ENCODE measurements around the gene KLK5. TPM values are rescaled to one million over a fixed set of nuclear protein-coding genes. Genes with fewer than 3 reads are reported as not detected.

KLK5 gene, protein sequence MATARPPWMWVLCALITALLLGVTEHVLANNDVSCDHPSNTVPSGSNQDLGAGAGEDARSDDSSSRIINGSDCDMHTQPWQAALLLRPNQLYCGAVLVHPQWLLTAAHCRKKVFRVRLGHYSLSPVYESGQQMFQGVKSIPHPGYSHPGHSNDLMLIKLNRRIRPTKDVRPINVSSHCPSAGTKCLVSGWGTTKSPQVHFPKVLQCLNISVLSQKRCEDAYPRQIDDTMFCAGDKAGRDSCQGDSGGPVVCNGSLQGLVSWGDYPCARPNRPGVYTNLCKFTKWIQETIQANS
- total RNA-seq, result 1 to 10 TPM in 1 of 4 donors, not detected in 3; 1.2 TPM

- H3K27me3 ChIP-seq, result peaks cover 75% of the 10 kb centered on the region
- H3K27ac ChIP-seq, result no peak within 1 kb of the TSS
- WGBS, 2 donors (ENCODE audit: low coverage in 1 of 2), result 5% methylated on average over 4 of the region's 7 CpGs; no CpG with 5 or more reads in 1 of the 2 donors
- no peaks in the 10 kb centered on the region for H3K4me1 ChIP-seq
- no peaks in the 10 kb centered on the region for H3K9me3 ChIP-seq
- TF ChIP-seq POLR2A (IDR thresholded peaks at IDR 0.05) (no peak), POLR2AphosphoS5 (IDR thresholded peaks at IDR 0.05) (no peak), EP300 (IDR thresholded peaks at IDR 0.05) (no peak), CTCF (IDR thresholded peaks at IDR 0.05) (no peak)
- H3K36me3 ChIP-seq, result no peaks in the 10 kb centered on the region
- no peak within 1 kb of the TSS for H3K4me3 ChIP-seq
- ATAC-seq, result no peak
These were observed at the start of gene KLK5 for GRCh38 chr19:50952910-50953309. Gene KLK5 (minus strand): TSS chr19:50953038. CDS start chr19:50952657, 381 bp downstream.

GRCh38 chr19:51002089-51002532 lies 49.3 kb upstream of the KLK5 start:
- peaks cover 84% of the 10 kb centered on the region for H3K27me3 ChIP-seq
- H3K4me1 ChIP-seq, result no peaks in the 10 kb centered on the region
- H3K9me3 ChIP-seq, result no peaks in the 10 kb centered on the region
- TF ChIP-seq POLR2A (IDR thresholded peaks at IDR 0.05), result no peak
- TF ChIP-seq POLR2AphosphoS5 (IDR thresholded peaks at IDR 0.05), result no peak
- TF ChIP-seq CTCF (IDR thresholded peaks at IDR 0.05), result no peak
- TF ChIP-seq EP300 (IDR thresholded peaks at IDR 0.05), result no peak
- H3K27ac ChIP-seq, result no peak overlapping the region
- H3K4me3 ChIP-seq, result no peak overlapping the region
- H3K36me3 ChIP-seq, result no peaks in the 10 kb centered on the region
- 23 to 25% methylated on average over 4 of the region's 12 CpGs for WGBS, 2 donors (ENCODE audit: low coverage in 1 of 2)
- ATAC-seq, result no peak

DNA sequence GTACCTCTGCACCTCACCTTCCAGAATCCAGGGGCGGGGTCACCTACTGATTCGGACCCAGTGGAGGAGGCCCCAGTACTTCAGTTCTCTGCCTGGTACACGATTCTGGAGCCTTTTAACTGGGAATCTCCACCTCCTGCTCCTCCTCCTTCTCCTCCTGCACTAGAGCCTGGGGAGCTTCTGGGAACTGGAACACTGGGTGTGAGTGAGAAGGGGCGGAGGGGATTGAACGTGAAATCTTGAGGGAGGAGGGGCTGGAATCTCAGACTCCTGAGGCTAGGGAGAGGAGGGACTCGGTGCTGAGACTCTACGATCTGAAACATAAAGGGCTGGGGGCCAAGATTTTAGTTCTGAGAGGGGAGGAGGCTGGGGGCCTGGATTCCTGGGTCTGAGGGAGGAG lies 48.7 kb upstream of the KLK5 start, which contains the start of gene KLK8:
KLK8 (minus strand) TSS at position 90 of the 400 bp plus-strand sequence. CDS start 437 bp downstream, outside the sequence.
- H3K27ac ChIP-seq, result no peak within 1 kb of the TSS
- TF ChIP-seq POLR2A (IDR thresholded peaks at IDR 0.05), result no peak
- TF ChIP-seq POLR2AphosphoS5 (IDR thresholded peaks at IDR 0.05), result no peak
- TF ChIP-seq CTCF (IDR thresholded peaks at IDR 0.05), result no peak
- no peak for TF ChIP-seq EP300 (IDR thresholded peaks at IDR 0.05)
- H3K9me3 ChIP-seq, result no peaks in the 10 kb centered on the region
- H3K4me3 ChIP-seq, result no peak within 1 kb of the TSS
- WGBS, 2 donors (ENCODE audit: low coverage in 1 of 2), result 0 to 11% methylated on average over 2 to 3 of the region's 7 CpGs
- H3K27me3 ChIP-seq, result peaks cover 78% of the 10 kb centered on the region
- no peaks in the 10 kb centered on the region for H3K4me1 ChIP-seq
- no peaks in the 10 kb centered on the region for H3K36me3 ChIP-seq
- no peak for ATAC-seq

DNA sequence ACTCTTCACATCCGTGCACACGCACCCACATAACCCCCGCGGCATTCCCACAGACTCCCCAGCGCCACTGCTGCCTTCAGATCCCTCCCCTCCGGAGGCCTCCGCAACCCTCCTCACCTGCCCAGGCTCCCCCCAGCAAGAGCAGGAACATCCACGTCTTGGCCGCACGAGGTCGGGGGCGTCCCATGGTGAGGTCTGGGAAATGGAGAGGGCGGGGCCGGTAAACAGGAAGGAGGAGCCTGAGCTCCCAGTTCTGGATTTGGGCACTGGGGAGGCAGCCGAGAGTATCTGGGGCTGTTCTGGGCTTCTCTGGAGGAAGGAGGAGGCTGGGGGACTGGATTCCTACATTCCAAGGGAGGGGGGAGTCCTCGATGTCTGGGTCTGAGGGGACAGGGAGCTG lies 48.1 kb upstream of the KLK5 start:
- 43% methylated on average over 5 of the region's 16 CpGs; no CpG with 5 or more reads in 1 of the 2 donors for WGBS, 2 donors (ENCODE audit: low coverage in 1 of 2)
- no peak for ATAC-seq
- TF ChIP-seq POLR2AphosphoS5 (IDR thresholded peaks at IDR 0.05) (no peak), POLR2A (IDR thresholded peaks at IDR 0.05) (no peak), EP300 (IDR thresholded peaks at IDR 0.05) (no peak), CTCF (IDR thresholded peaks at IDR 0.05) (no peak)
- H3K27ac ChIP-seq, result no peak overlapping the region
- no peaks in the 10 kb centered on the region for H3K9me3 ChIP-seq
- no peaks in the 10 kb centered on the region for H3K36me3 ChIP-seq
- no peaks in the 10 kb centered on the region for H3K4me1 ChIP-seq
- no peak overlapping the region for H3K4me3 ChIP-seq
- H3K27me3 ChIP-seq, result peaks cover 73% of the 10 kb centered on the region

DNA sequence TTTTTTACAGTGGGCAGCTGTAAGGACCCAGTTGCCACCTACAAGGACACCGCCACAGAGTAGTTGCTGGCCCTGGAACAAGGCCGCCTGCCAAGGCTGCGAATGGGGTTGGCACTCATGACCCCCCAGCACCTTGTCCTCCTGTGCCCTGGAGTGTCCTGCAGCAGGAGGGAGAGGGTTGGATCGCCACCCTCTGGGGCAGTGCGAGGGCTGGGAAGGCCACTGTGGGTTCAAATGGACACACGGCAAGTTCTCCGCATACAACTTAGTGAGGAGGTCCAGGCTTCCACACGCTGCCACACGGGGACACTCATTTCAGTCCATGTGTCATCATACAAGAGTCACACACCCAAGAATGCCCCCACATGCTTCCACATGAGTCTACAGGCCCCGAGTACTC lies 47.6 kb upstream of the KLK5 start:
- WGBS, 2 donors (ENCODE audit: low coverage in 1 of 2), result 80 to 89% methylated on average over 2 to 3 of the region's 10 CpGs
- Histone ChIP-seq H3K27ac (no peak overlapping the region), H3K4me3 (no peak overlapping the region), H3K9me3 (no peaks in the 10 kb centered on the region), H3K4me1 (no peaks in the 10 kb centered on the region), H3K36me3 (no peaks in the 10 kb centered on the region), H3K27me3 (peaks cover 69% of the 10 kb centered on the region)
- ATAC-seq, result no peak
- TF ChIP-seq POLR2A (IDR thresholded peaks at IDR 0.05), result no peak
- TF ChIP-seq EP300 (IDR thresholded peaks at IDR 0.05), result no peak
- no peak for TF ChIP-seq CTCF (IDR thresholded peaks at IDR 0.05)
- no peak for TF ChIP-seq POLR2AphosphoS5 (IDR thresholded peaks at IDR 0.05)

Measured in gastroesophageal sphincter (tissue), 4 donors.